GM12872 (cell line): ENCODE measurements around the gene DCUN1D2.

ENCODE experiments used
- TF ChIP-seq, protein P1 (sequence below): IDR thresholded peaks from 3 replicates; pipeline ENCODE4 v1.5.1; 2011; ENCODE audit warnings: low read depth, mild to moderate bottlenecking, low read length, moderate library complexity; ENCODE audit not compliant: insufficient read depth

DCUN1D2 gene

GRCh38 chr13:113474179-113474578 lies 16.3 kb downstream of the DCUN1D2 start:
- TF ChIP-seq, protein P1, sequence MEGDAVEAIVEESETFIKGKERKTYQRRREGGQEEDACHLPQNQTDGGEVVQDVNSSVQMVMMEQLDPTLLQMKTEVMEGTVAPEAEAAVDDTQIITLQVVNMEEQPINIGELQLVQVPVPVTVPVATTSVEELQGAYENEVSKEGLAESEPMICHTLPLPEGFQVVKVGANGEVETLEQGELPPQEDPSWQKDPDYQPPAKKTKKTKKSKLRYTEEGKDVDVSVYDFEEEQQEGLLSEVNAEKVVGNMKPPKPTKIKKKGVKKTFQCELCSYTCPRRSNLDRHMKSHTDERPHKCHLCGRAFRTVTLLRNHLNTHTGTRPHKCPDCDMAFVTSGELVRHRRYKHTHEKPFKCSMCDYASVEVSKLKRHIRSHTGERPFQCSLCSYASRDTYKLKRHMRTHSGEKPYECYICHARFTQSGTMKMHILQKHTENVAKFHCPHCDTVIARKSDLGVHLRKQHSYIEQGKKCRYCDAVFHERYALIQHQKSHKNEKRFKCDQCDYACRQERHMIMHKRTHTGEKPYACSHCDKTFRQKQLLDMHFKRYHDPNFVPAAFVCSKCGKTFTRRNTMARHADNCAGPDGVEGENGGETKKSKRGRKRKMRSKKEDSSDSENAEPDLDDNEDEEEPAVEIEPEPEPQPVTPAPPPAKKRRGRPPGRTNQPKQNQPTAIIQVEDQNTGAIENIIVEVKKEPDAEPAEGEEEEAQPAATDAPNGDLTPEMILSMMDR: no peak

DNA sequence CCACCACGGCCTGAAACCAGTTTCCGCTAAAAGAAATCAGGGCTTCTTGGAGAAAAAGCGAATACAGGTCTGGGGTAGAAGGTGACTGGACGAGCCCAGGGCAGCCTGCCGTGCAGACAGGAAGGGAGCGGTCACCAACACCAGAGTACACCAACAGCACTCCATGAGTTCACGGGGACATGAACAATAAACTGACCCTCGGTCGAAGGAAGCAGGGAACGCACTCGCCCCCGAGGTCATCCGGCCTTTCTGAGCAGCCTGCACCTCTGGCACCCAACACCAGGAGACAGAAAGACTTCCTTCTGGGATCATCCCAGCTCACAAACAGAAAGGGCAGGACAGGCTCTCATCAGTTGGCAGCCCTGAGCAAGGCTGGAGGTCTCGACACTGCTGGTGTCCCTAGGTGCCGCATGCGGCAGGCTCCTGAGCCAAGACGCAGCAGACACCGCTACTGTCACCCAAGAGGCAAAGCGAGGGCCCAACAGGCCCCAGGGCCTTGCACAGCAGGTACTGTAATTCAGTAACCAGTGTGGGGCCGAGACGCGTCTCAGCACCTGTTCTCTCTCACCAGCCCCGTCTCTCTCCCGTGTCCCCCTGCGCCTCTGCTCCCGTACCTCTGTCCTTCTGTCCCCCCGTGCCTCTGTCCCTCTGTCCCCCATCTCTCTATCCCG lies 18.0 kb downstream of the DCUN1D2 start:
- TF ChIP-seq, protein P1: no peak

DNA sequence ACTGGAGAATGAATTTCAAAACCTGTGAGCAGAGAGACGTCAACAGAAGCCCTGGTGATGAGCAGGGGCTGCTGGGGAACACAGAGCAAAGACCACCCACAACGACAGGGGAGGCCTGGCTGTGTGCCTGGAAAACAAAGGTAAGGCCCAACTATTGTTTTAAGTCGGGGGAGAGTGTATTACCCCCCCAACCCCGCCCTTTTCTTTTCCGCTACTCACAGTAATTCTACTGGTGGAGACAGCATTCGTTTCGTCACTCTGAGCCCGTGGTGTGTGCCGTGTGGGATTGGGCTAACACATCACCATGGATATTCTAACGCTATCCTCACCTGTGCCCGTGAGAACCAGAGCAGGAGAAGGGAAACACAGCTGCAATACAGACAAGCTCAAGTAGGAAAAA lies 18.7 kb downstream of the DCUN1D2 start:
- TF ChIP-seq, protein P1: no peak

DNA sequence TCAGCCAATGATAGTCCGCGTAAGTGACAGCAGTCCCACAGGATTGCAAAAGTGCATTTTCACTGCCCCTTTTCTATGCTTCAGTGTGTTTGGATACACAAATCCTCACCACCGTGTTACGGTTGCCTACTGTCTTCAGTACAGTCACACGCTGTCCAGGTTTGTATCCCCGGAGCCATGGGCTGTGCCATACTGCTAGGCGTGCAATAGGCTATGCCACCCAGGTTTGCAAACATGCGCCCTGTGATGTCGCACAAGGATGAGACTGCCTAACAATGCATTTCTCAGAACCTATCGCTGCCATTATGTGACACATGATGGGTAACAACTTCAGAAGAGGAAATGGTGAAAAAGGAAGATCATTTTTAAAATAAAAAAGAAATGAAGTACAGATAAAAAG lies 20.4 kb downstream of the DCUN1D2 start:
- TF ChIP-seq, protein P1: no peak

DNA sequence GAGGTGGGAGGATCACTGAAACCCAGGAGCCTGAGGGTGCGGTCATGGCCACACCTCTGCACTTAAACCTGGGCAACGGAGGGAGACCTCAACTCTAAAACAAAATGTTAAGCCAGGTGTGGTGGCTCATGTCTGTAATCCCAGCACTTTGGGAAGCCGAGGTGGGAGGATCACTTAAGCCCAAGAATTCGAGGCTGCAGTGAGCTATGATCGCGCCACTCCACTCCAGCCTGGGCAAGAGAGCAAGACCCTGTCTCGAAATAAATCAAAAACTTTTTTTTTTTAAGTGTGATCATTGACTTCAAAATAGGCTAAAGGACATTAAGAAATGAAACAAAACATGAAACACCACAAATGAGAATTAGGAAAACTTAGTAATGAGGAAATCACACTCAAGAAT lies 20.9 kb downstream of the DCUN1D2 start:
- TF ChIP-seq, protein P1: no peak

GRCh38 chr13:113468472-113469201 lies 21.9 kb downstream of the DCUN1D2 start:
- TF ChIP-seq, protein P1: no peak

GRCh38 chr13:113468029-113468428 lies 22.5 kb downstream of the DCUN1D2 start:
- TF ChIP-seq, protein P1: no peak
